IPS-20b (cell line): ENCODE data around the gene C11orf24.

Source experiments
- H3K27ac ChIP-seq: one replicate; pipeline ENCODE4 v1.5.1; 2013; ENCODE audit warnings: low read length
- H3K27me3 ChIP-seq: 2 replicates; pipeline ENCODE4 v1.6.1; 2013; ENCODE audit warnings: mild to moderate bottlenecking, low read length, inconsistent platforms; ENCODE audit not compliant: insufficient read depth
- H3K36me3 ChIP-seq: 2 replicates; pipeline ENCODE4 v1.6.1; 2013; ENCODE audit warnings: low read depth, mild to moderate bottlenecking, inconsistent platforms, low read length, moderate library complexity; ENCODE audit not compliant: insufficient read depth
- H3K4me1 ChIP-seq: 2 replicates; pipeline ENCODE4 v1.6.1; 2013; ENCODE audit warnings: mild to moderate bottlenecking, control low read depth, inconsistent platforms, low read length, moderate library complexity; ENCODE audit not compliant: insufficient read depth
- H3K4me3 ChIP-seq: 2 replicates; pipeline ENCODE4 v1.5.1; 2013; ENCODE audit warnings: mild to moderate bottlenecking, low read length, inconsistent platforms
- H3K9ac ChIP-seq: 2 replicates; pipeline ENCODE4 v1.6.1; 2013; ENCODE audit warnings: low read depth, mild to moderate bottlenecking, inconsistent platforms, low read length, moderate library complexity
- H3K9me3 ChIP-seq: 2 replicates; pipeline ENCODE4 v1.6.1; 2013; ENCODE audit warnings: mild to moderate bottlenecking, low read depth, low read length, inconsistent platforms; ENCODE audit not compliant: insufficient read depth

The C11orf24 gene

GRCh38 chr11:68211546-68211945 lies 60.2 kb downstream of the C11orf24 start:
- peak overlapping the region; percentile 99 for H3K4me3 ChIP-seq
- H3K27ac ChIP-seq, result no peak overlapping the region
- peak overlapping the region; percentile 95; the same call in 1 of the 2 replicates for H3K9ac ChIP-seq
- no peaks in the 10 kb centered on the region for H3K36me3 ChIP-seq
- H3K4me1 ChIP-seq, result peaks cover 11% of the 10 kb centered on the region; the same call in 1 of the 2 replicates
- H3K9me3 ChIP-seq, result no peaks in the 10 kb centered on the region
- peaks cover 9% of the 10 kb centered on the region for H3K27me3 ChIP-seq
